ENCODE measurements around the gene SLC2A6. TPM values are rescaled to one million over a fixed set of nuclear protein-coding genes. Genes with fewer than 3 reads are reported as not detected.

Gene SLC2A6
- total RNA-seq, 1 donor from 2014 or later = 8.7 TPM

DNA sequence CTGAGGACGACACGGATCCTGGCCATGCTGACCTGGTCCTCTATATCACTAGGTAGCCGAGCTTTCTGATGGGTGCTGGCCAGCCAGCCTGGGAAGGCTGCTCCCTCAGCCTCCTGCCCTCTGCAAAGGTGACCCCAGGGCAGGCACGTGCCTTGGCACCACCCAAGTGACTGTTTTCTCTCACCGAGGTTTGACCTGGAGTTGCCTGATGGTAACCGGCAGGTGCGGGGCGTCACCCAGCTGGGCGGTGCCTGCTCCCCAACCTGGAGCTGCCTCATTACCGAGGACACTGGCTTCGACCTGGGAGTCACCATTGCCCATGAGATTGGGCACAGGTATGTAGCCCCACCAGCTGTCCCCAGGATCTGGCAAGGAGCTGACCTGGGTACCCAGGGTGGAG lies 52.9 kb downstream of the SLC2A6 start:
- TF ChIP-seq CTCF (IDR thresholded peaks at IDR 0.05) = no peak
- H3K4me3 ChIP-seq = no peak overlapping the region
- no peaks in the 10 kb centered on the region for H3K36me3 ChIP-seq
- intact Hi-C loops (cut with DNase I) = no loop called here
- peaks cover 7% of the 10 kb centered on the region for H3K27me3 ChIP-seq
- no peaks in the 10 kb centered on the region for H3K4me1 ChIP-seq
- no peaks in the 10 kb centered on the region for H3K9me3 ChIP-seq
- no peak overlapping the region for H3K27ac ChIP-seq
- no peak for DNase-seq (ENCODE audit: low spot score in 2 of 2)

DNA sequence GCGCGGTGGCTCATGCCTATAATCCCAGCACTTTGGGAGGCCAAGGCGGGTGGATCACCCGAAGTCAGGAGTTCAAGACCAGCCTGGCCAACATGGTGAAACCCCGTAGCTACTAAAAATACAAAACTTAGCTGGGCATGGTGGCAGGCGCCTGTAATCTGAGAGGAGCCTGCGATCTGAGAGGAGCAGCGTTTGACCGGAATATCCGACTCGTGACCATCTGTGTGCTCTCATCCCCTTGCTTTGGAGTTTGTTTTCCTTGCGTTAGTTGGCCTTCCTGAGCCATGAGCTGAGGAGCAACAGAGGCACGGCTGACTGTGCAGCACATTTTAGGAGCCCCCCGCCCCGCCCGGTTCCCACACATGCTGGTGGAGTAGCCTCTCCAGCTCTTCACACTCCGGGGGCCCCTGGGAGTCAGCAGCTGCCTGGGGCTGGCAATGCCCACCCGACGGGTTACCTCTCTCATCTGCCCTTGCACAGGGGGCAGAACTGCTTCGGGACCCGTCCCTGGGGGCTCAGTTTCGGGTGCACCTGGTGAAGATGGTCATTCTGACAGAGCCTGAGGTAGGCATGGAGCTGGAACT lies 53.8 kb downstream of the SLC2A6 start:
- no peak overlapping the region for H3K4me3 ChIP-seq
- no peak for DNase-seq (ENCODE audit: low spot score in 2 of 2)
- H3K9me3 ChIP-seq = no peaks in the 10 kb centered on the region
- H3K27ac ChIP-seq = no peak overlapping the region
- no peaks in the 10 kb centered on the region for H3K4me1 ChIP-seq
- intact Hi-C loops (cut with DNase I) = no loop called here
- no peaks in the 10 kb centered on the region for H3K36me3 ChIP-seq
- H3K27me3 ChIP-seq = peaks cover 7% of the 10 kb centered on the region
- no peak for TF ChIP-seq CTCF (IDR thresholded peaks at IDR 0.05)

- intact Hi-C loops (cut with DNase I) = no loop called here
- Histone ChIP-seq H3K36me3 (no peaks in the 10 kb centered on the region), H3K27me3 (peaks cover 7% of the 10 kb centered on the region), H3K4me3 (no peak overlapping the region), H3K9me3 (no peaks in the 10 kb centered on the region), H3K27ac (no peak overlapping the region), H3K4me1 (no peaks in the 10 kb centered on the region)
- no peak for DNase-seq (ENCODE audit: low spot score in 2 of 2)
- no peak for TF ChIP-seq CTCF (IDR thresholded peaks at IDR 0.05)
Measured at GRCh38 chr9:133424187-133424586, 54.7 kb downstream of the SLC2A6 start.

DNA sequence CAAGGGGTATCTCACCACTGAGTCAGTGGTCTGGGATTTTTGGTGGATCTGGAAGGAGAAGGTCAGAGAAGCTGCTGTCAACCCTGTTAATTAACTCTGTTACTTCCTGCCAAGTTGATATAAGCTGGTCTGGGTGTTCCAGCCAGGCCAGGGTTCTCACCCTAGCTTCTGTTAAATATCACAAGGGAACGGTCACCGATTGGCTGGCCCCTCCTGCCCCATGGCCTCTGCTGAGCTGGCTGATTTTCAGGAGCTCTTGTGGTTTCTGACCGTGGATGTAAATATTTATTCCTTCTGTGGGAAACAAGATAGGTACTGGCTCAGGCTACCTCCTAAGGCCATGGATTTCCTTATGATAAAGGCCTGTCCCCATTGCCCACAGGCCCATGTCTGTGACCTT lies 55.7 kb downstream of the SLC2A6 start:
- no peak overlapping the region for H3K4me3 ChIP-seq
- H3K27ac ChIP-seq = no peak overlapping the region
- TF ChIP-seq CTCF (IDR thresholded peaks at IDR 0.05) = no peak
- H3K27me3 ChIP-seq = peaks cover 4% of the 10 kb centered on the region
- no peaks in the 10 kb centered on the region for H3K36me3 ChIP-seq
- H3K4me1 ChIP-seq = peaks cover 0 to 3% of the 10 kb centered on the region in 2 donors
- intact Hi-C loops (cut with DNase I) = no loop called here
- H3K9me3 ChIP-seq = no peaks in the 10 kb centered on the region
- no peak for DNase-seq (ENCODE audit: low spot score in 2 of 2)

- intact Hi-C loops (cut with DNase I) = no loop called here
- no peak for TF ChIP-seq CTCF (IDR thresholded peaks at IDR 0.05)
Measured at GRCh38 chr9:133421615-133422542, 57.0 kb downstream of the SLC2A6 start, which contains the start of gene ADAMTS13. ADAMTS13 (plus strand) TSS chr9:133422367; CDS start chr9:133422444, 77 bp downstream.

More at GRCh38 chr9:133421615-133422542, 57.0 kb downstream of the SLC2A6 start, which contains the start of gene ADAMTS13:
- Histone ChIP-seq H3K4me3 (no peak within 1 kb of the TSS), H3K4me1 (peaks cover 0 to 12% of the 10 kb centered on the region in 2 donors), H3K27me3 (no peaks in the 10 kb centered on the region), H3K27ac (no peak within 1 kb of the TSS), H3K9me3 (no peaks in the 10 kb centered on the region), H3K36me3 (no peaks in the 10 kb centered on the region)
- DNase-seq (ENCODE audit: low spot score in 2 of 2) = no peak

Other genes with a start within 250 kb of the SLC2A6 start
- 4.8 TPM for gene ABO, start 203.9 kb downstream of the SLC2A6 start, total RNA-seq
- gene SURF6, start 142.9 kb downstream of the SLC2A6 start, total RNA-seq = 5.3 TPM
- gene MED22, start 131.0 kb downstream of the SLC2A6 start, total RNA-seq = 52.2 TPM
- gene RPL7A, start 130.9 kb downstream of the SLC2A6 start, total RNA-seq = 1,203 TPM
- gene SURF1, start 122.6 kb downstream of the SLC2A6 start, total RNA-seq = 19.9 TPM
- gene SURF2, start 122.5 kb downstream of the SLC2A6 start, total RNA-seq = 4.4 TPM
- gene SURF4, start 103.0 kb downstream of the SLC2A6 start, total RNA-seq = 161 TPM
- gene STKLD1, start 102.7 kb downstream of the SLC2A6 start, total RNA-seq = not detected
- 29.4 TPM for gene REXO4, start 61.1 kb downstream of the SLC2A6 start, total RNA-seq
- gene ADAMTS13, start 56.7 kb downstream of the SLC2A6 start, total RNA-seq = 3.5 TPM
- gene CACFD1, start 19.1 kb downstream of the SLC2A6 start, total RNA-seq = 24.8 TPM
- gene MYMK, start 45.9 kb upstream of the SLC2A6 start, total RNA-seq = not detected
- 3.4 TPM for gene ADAMTSL2, start 55.6 kb upstream of the SLC2A6 start, total RNA-seq
- gene FAM163B, start 130.3 kb upstream of the SLC2A6 start, total RNA-seq = not detected
- not detected for gene DBH, start 157.3 kb upstream of the SLC2A6 start, total RNA-seq